Esophagus squamous epithelium (tissue), 5 donors: Measurements from ENCODE around the gene GPR183. TPM values are rescaled to one million over a fixed set of nuclear protein-coding genes. Genes with fewer than 3 reads are reported as not detected.
A peak's percentile ranks its signal among the peaks of the same experiment; 100 is the strongest.

ENCODE experiments used
- DNase-seq: peaks from one replicate; lab custom pipeline; 2025; lab: John Stamatoyannopoulos, UW
- H3K27ac ChIP-seq, 4 donors: fragments of 200-600 bp; sonication (generic); one replicate each; pipeline ENCODE4 v1.5.1; 2016 to 2019; ENCODE audit warnings: mild to moderate bottlenecking in 1 of 4
- H3K27me3 ChIP-seq, 4 donors: fragments of 200-600 bp; sonication (generic); 1 replicate in 3 of 4; 2 replicates in 1 of 4; pipeline versions ENCODE4 v1.5.1 to v1.6.0; 2017 to 2021; ENCODE audit warnings: antibody characterized with exemption in 1 of 4
- H3K36me3 ChIP-seq, 3 donors: fragments of 200-600 bp; sonication (generic); one replicate each; pipeline ENCODE4 v1.5.1; 2016 to 2019
- H3K4me1 ChIP-seq, 3 donors: fragments of 200-600 bp; sonication (generic); one replicate each; pipeline ENCODE4 v1.5.1; 2017 to 2019
- H3K4me3 ChIP-seq, 4 donors: fragments of 200-600 bp; sonication (generic); 1 replicate in 3 of 4; 2 replicates in 1 of 4; pipeline ENCODE4 v1.5.1; 2016 to 2019; ENCODE audit warnings: mild to moderate bottlenecking in 2 of 4, moderate library complexity in 1 of 4
- H3K9me3 ChIP-seq, 3 donors: fragments of 200-600 bp; sonication (generic); one replicate each; pipeline ENCODE4 v1.5.1; 2016 to 2019
- CTCF ChIP-seq, 6 experiments: fragments of 450-650 bp in 4 of 6; fragments of 200-600 bp in 2 of 6; sonication (generic) in 2 of 6; IDR thresholded peaks; one replicate each; pipeline ENCODE4 v1.5.1; 2016 to 2019; ENCODE audit warnings: antibody characterized with exemption in 6 of 6, mild to moderate bottlenecking in 4 of 6, moderate library complexity in 4 of 6
- POLR2A ChIP-seq, 4 donors: fragments of 450-650 bp; IDR thresholded peaks; one replicate each; pipeline ENCODE4 v1.6.1; 2017; ENCODE audit warnings: antibody characterized with exemption in 4 of 4, mild to moderate bottlenecking in 4 of 4, moderate library complexity in 3 of 4
- WGBS, 2 donors: methylation state at CpG; one replicate each; pipeline ENCODE4 v1.1.5; 2018; 5-methylcytosine and 5-hydroxymethylcytosine counted together
- intact Hi-C: fragments of 100-400 bp; cut with DNase I; formaldehyde crosslinking; loops from one replicate; pipeline ENCODE4 v1.15.0; 2022
- total RNA-seq, 4 donors: library from RNA; depleted of rRNA; stranded (reverse); fragments of >200 nt; gene quantifications; one replicate each; pipeline ENCODE4 v1.1.0, GENCODE V29; 2016
- donor health status: DM: yes; HTN: yes; CAD: no.

GPR183 gene
- total RNA-seq, 4 donors from 2014 or later, result 0.53 to 9.5 (median 3.2) TPM

GRCh38 chr13:99281811-99282263 is 25.4 kb downstream of the GPR183 start:
- Histone ChIP-seq H3K36me3 (peaks cover 0 to 5% (median 0%) of the 10 kb centered on the region in 3 donors), H3K9me3 (no peaks in the 10 kb centered on the region), H3K27ac (peak overlapping the region; percentile 24 to 78 (median 67)), H3K27me3 (no peaks in the 10 kb centered on the region), H3K4me3 (no peak overlapping the region), H3K4me1 (peaks cover 7 to 77% (median 29%) of the 10 kb centered on the region in 3 donors)
- no peak for DNase-seq
- 53 to 75% methylated on average over 4 to 5 of the region's 5 CpGs for WGBS, 2 donors
- intact Hi-C loops, result no loop called here
- TF ChIP-seq POLR2A (IDR thresholded peaks at IDR 0.05), result peak in 1 of 4 donors; percentile 48
- TF ChIP-seq CTCF (IDR thresholded peaks at IDR 0.05), result no peak

- no peaks in the 10 kb centered on the region for H3K9me3 ChIP-seq
- 66 to 78% methylated on average over 3 of the region's 3 CpGs for whole genome bisulfite sequencing, 2 donors
- no peak for DNase-seq
- H3K36me3 ChIP-seq, result peaks cover 0 to 5% (median 0%) of the 10 kb centered on the region in 3 donors
- H3K4me1 ChIP-seq, result peaks cover 0 to 61% (median 17%) of the 10 kb centered on the region in 3 donors
- TF ChIP-seq CTCF (IDR thresholded peaks at IDR 0.05) (no peak), POLR2A (IDR thresholded peaks at IDR 0.05) (no peak)
- H3K4me3 ChIP-seq, result no peak overlapping the region
- intact Hi-C loops, result no loop called here
- H3K27me3 ChIP-seq, result no peaks in the 10 kb centered on the region
- peak overlapping the region; percentile 57 to 80 (median 67) for H3K27ac ChIP-seq
These were observed 27.0 kb downstream of the GPR183 start for GRCh38 chr13:99280166-99280565.

- H3K36me3 ChIP-seq, result peaks cover 0 to 5% (median 0%) of the 10 kb centered on the region in 3 donors
- no peak for DNase-seq
- WGBS, 2 donors, result 68 to 78% methylated on average over 2 of the region's 2 CpGs
- no peak for TF ChIP-seq CTCF (IDR thresholded peaks at IDR 0.05)
- no peak for TF ChIP-seq POLR2A (IDR thresholded peaks at IDR 0.05)
- H3K4me3 ChIP-seq, result no peak overlapping the region
- peaks cover 0 to 61% (median 15%) of the 10 kb centered on the region in 3 donors for H3K4me1 ChIP-seq
- no peaks in the 10 kb centered on the region for H3K9me3 ChIP-seq
- intact Hi-C loops, result no loop called here
- no peaks in the 10 kb centered on the region for H3K27me3 ChIP-seq
- H3K27ac ChIP-seq, result peak overlapping the region; percentile 57 to 80 (median 67)
These were observed 27.6 kb downstream of the GPR183 start for GRCh38 chr13:99279637-99280036.

GRCh38 chr13:99278843-99279242 is 28.4 kb downstream of the GPR183 start:
- Histone ChIP-seq H3K4me3 (no peak overlapping the region), H3K27ac (peak overlapping the region in 2 of 4 donors; percentile 59 to 75), H3K27me3 (no peaks in the 10 kb centered on the region), H3K36me3 (peaks cover 0 to 5% (median 0%) of the 10 kb centered on the region in 3 donors), H3K4me1 (peaks cover 0 to 53% (median 15%) of the 10 kb centered on the region in 3 donors), H3K9me3 (no peaks in the 10 kb centered on the region)
- intact Hi-C loops, result no loop called here
- DNase-seq, result no peak
- WGBS, 2 donors, result 88 to 99% methylated on average over 3 of the region's 3 CpGs
- TF ChIP-seq POLR2A (IDR thresholded peaks at IDR 0.05) (no peak), CTCF (IDR thresholded peaks at IDR 0.05) (no peak)

GRCh38 chr13:99278200-99278599 is 29.0 kb downstream of the GPR183 start:
- WGBS, 2 donors, result 74 to 90% methylated on average over 5 of the region's 5 CpGs
- DNase-seq, result no peak
- Histone ChIP-seq H3K36me3 (peaks cover 0 to 5% (median 0%) of the 10 kb centered on the region in 3 donors), H3K4me3 (no peak overlapping the region), H3K4me1 (peaks cover 0 to 47% (median 14%) of the 10 kb centered on the region in 3 donors), H3K9me3 (no peaks in the 10 kb centered on the region), H3K27ac (no peak overlapping the region), H3K27me3 (no peaks in the 10 kb centered on the region)
- intact Hi-C loops, result no loop called here
- no peak for TF ChIP-seq POLR2A (IDR thresholded peaks at IDR 0.05)
- no peak for TF ChIP-seq CTCF (IDR thresholded peaks at IDR 0.05)
